Endodermal cell (in vitro differentiated cells): ENCODE data around the gene INKA1. TPM values are rescaled to one million over a fixed set of nuclear protein-coding genes. Genes with fewer than 3 reads are reported as not detected.
A peak's percentile ranks its signal among the peaks of the same experiment; 100 is the strongest.

Source experiments
- DNase-seq: peaks from one replicate; pipeline ENCODE4 v3.0.0-alpha.2; 2017
- H3K27ac ChIP-seq: 2 replicates; pipeline ENCODE4 v1.5.1; 2013; ENCODE audit warnings: mild to moderate bottlenecking, low read depth, low read length, moderate library complexity
- H3K27me3 ChIP-seq: 2 replicates; pipeline ENCODE4 v1.6.1; 2013; ENCODE audit warnings: mild to moderate bottlenecking, low read length, moderate library complexity; ENCODE audit not compliant: insufficient read depth, control insufficient read depth, poor library complexity, severe bottlenecking
- H3K36me3 ChIP-seq: 2 replicates; pipeline ENCODE4 v1.7.0; 2013; ENCODE audit warnings: mild to moderate bottlenecking, low read length, moderate library complexity; ENCODE audit not compliant: control insufficient read depth, insufficient read depth
- H3K4me1 ChIP-seq: one replicate; pipeline ENCODE4 v1.7.0; 2013; ENCODE audit warnings: low read length; ENCODE audit not compliant: control insufficient read depth, insufficient read depth
- H3K4me3 ChIP-seq: 2 replicates; pipeline ENCODE4 v1.5.1; 2013; ENCODE audit warnings: mild to moderate bottlenecking, low read length, moderate library complexity
- H3K9ac ChIP-seq: 2 replicates; pipeline ENCODE4 v1.6.1; 2013; ENCODE audit warnings: mild to moderate bottlenecking, low read length, moderate library complexity; ENCODE audit not compliant: poor library complexity, severe bottlenecking; ENCODE audit errors: extremely low read depth
- H3K9me3 ChIP-seq: 2 replicates; pipeline ENCODE4 v1.6.1; 2013; ENCODE audit warnings: mild to moderate bottlenecking, low read length, moderate library complexity; ENCODE audit not compliant: control insufficient read depth
- H3K27ac Mint-ChIP-seq: 2 replicates; pipeline ENCODE4 v1.8.0; 2020; ENCODE audit warnings: mixed read lengths
- H3K27me3 Mint-ChIP-seq: 2 replicates; pipeline ENCODE4 v1.8.0; 2021; ENCODE audit warnings: mild to moderate bottlenecking, mixed read lengths; ENCODE audit not compliant: insufficient read depth
- H3K36me3 Mint-ChIP-seq: 2 replicates; pipeline ENCODE4 v1.8.0; 2020; ENCODE audit warnings: low read depth, mixed read lengths
- H3K4me1 Mint-ChIP-seq: 2 replicates; pipeline ENCODE4 v1.8.0; 2020; ENCODE audit warnings: mixed read lengths
- H3K4me3 Mint-ChIP-seq: 2 replicates; pipeline ENCODE4 v1.8.0; 2020; ENCODE audit warnings: mild to moderate bottlenecking, moderate library complexity, mixed read lengths
- H3K9me3 Mint-ChIP-seq: 2 replicates; pipeline ENCODE4 v1.8.0; 2020; ENCODE audit warnings: mild to moderate bottlenecking, mixed read lengths
- WGBS, 2 experiments: methylation state at CpG; one replicate each; pipeline versions ENCODE4 v1.1.5 to v1.1.7; 2013; ENCODE audit warnings: missing lambda C conversion rate in 2 of 2, mixed read lengths in 1 of 2; ENCODE audit not compliant: insufficient coverage in 1 of 2, insufficient read length in 1 of 2; 5-methylcytosine and 5-hydroxymethylcytosine counted together
- total RNA-seq, 2 donors: library from RNA; stranded (reverse); fragmentation: NEBNext Ultra II Directional in 1 of 2; extraction: Animal tissue kit (Norgen Biotek cat#: 25700) in 1 of 2; gene quantifications; 2 replicates in 1 of 2; 3 replicates in 1 of 2; pipeline ENCODE4 v1.2.1, GENCODE V29; 2021
- TF ChIP-seq, protein P1 (sequence below): fragments of 200-600 bp; sonication (generic); conservative IDR thresholded peaks from 2 replicates; pipeline ENCODE4 v1.5.0; 2021; ENCODE audit warnings: antibody characterized with exemption, mild to moderate bottlenecking

INKA1 gene
- total RNA-seq, 2 donors from 2014 or later = not detected

DNA sequence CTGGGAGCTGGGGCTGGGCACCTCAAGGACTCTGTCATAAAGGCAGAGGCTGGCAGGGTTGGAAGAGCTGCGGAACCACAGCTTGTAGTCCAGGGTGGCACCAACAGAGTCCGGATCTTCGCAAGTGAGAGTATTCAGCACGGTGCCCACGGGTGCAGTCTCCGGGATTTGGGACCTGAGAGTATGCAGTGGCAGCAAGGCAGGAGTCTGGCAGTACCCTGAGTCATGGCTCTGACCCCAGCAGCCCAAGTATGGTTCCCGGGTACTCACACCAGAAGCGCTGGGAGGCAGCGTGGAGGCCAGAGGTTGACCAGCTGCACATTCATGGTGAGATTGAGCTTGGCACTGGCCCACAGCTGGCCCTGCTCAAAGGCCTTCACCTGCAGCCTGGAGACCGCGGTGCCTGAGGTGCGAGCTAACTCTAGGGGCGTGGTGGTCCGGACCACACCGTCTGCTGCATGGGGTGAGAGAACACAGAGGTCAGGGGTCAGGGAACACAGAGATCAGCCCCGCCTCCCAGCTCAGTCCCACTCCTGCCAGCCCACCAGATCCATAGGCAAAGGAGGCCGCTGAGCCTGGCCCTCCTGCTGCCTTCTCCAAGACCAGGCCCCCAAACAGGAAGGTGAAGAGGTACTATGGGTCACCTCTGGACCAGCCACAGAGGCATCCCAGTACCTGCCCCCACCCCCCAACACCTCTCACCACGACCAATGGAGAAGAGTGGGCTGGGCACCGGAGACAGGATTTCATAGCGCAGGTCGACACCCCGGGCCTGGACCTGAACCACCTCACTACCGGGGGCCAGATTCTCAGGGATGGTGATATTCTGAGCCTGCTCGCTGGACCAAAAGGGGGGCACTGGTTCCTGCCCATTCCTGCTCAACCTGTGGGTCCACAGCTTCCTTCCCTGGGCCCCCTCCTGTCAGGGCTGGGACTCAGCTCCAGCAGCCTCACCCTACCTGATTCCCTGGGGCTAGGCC, 7.8 kb upstream of the INKA1 start:
- H3K4me3 Mint-ChIP-seq = no peak overlapping the region
- H3K4me1 ChIP-seq = no peaks in the 10 kb centered on the region
- H3K9ac ChIP-seq = no peak overlapping the region
- no peaks in the 10 kb centered on the region for H3K36me3 Mint-ChIP-seq
- no peak overlapping the region for H3K27ac ChIP-seq
- no peaks in the 10 kb centered on the region for H3K9me3 ChIP-seq
- H3K4me1 Mint-ChIP-seq = no peaks in the 10 kb centered on the region
- no peaks in the 10 kb centered on the region for H3K27me3 ChIP-seq
- peak; percentile 48 for DNase-seq
- H3K4me3 ChIP-seq = no peak overlapping the region
- H3K27me3 Mint-ChIP-seq = peaks cover 17% of the 10 kb centered on the region
- TF ChIP-seq, protein P1, sequence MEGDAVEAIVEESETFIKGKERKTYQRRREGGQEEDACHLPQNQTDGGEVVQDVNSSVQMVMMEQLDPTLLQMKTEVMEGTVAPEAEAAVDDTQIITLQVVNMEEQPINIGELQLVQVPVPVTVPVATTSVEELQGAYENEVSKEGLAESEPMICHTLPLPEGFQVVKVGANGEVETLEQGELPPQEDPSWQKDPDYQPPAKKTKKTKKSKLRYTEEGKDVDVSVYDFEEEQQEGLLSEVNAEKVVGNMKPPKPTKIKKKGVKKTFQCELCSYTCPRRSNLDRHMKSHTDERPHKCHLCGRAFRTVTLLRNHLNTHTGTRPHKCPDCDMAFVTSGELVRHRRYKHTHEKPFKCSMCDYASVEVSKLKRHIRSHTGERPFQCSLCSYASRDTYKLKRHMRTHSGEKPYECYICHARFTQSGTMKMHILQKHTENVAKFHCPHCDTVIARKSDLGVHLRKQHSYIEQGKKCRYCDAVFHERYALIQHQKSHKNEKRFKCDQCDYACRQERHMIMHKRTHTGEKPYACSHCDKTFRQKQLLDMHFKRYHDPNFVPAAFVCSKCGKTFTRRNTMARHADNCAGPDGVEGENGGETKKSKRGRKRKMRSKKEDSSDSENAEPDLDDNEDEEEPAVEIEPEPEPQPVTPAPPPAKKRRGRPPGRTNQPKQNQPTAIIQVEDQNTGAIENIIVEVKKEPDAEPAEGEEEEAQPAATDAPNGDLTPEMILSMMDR = no peak
- H3K36me3 ChIP-seq = no peaks in the 10 kb centered on the region
- 92 to 98% methylated on average over 15 to 24 of the region's 24 CpGs for WGBS, 2 experiments
- H3K27ac Mint-ChIP-seq = no peak overlapping the region
- no peaks in the 10 kb centered on the region for H3K9me3 Mint-ChIP-seq

DNA sequence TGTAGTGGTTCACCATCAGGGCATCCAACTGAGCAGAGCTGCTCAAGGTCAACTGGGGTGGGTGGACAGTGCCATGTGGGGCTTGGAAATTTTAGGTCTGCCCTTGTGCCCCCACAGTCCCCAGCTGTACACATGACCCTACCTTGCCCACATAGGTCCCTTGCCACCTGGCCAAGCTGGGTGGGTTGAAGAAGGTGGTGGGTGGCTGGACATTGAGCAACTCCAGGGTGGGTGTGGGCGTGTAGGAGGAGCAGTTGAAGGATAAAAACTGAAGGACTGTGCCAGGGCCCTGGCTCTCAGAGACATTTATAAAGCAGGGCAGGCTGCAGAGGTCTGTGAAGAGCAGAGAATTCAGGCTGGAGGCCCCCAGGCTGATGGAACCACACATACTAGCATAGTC, 4.0 kb upstream of the INKA1 start:
- H3K9ac ChIP-seq = no peak overlapping the region
- Mint-ChIP-seq H3K4me1 (peaks cover 4% of the 10 kb centered on the region), H3K36me3 (no peaks in the 10 kb centered on the region), H3K27ac (no peak overlapping the region), H3K27me3 (peaks cover 48% of the 10 kb centered on the region), H3K9me3 (no peaks in the 10 kb centered on the region), H3K4me3 (no peak overlapping the region)
- DNase-seq = no peak
- H3K27ac ChIP-seq = no peak overlapping the region
- no peaks in the 10 kb centered on the region for H3K4me1 ChIP-seq
- H3K36me3 ChIP-seq = no peaks in the 10 kb centered on the region
- H3K9me3 ChIP-seq = no peaks in the 10 kb centered on the region
- peaks cover 35% of the 10 kb centered on the region for H3K27me3 ChIP-seq
- 74% methylated on average over 1 of the region's 1 CpG; no CpG with 5 or more reads in 1 of the 2 experiments for WGBS, 2 experiments
- TF ChIP-seq, protein P1 = no peak
- no peak overlapping the region for H3K4me3 ChIP-seq

DNA sequence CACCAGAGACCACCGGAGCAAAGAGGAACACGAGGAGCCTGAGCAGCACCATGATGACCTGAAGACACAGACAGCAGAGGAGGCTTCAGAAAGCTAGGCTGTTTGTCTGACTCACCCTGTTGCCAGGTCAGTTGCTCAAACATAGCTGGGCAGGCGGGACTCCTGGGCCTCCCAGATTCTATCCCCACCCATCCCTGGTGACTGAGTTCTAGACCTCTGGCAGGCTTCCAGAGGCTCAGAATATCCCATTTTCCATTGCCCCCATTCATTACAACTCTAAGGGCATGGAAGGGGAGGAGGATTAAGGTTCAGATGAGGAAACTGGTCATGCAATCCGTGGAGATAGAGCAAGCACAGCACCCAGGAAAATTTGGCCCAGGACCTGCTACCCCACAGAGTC, 3.3 kb upstream of the INKA1 start, which contains the start of gene CDHR4:
Gene CDHR4 (minus strand): TSS at position 113 of the 400 bp plus-strand sequence. CDS start 61 bp downstream, at position 52.
- Histone ChIP-seq H3K4me3 (no peak within 1 kb of the TSS), H3K27ac (no peak within 1 kb of the TSS), H3K9ac (no peak within 1 kb of the TSS), H3K36me3 (no peaks in the 10 kb centered on the region), H3K27me3 (peaks cover 41% of the 10 kb centered on the region), H3K4me1 (no peaks in the 10 kb centered on the region), H3K9me3 (no peaks in the 10 kb centered on the region)
- no peak within 1 kb of the TSS for H3K27ac Mint-ChIP-seq
- WGBS, 2 experiments = 81 to 87% methylated on average over 3 to 4 of the region's 4 CpGs
- DNase-seq = no peak
- no peak within 1 kb of the TSS for H3K4me3 Mint-ChIP-seq
- H3K36me3 Mint-ChIP-seq = no peaks in the 10 kb centered on the region
- TF ChIP-seq, protein P1 = no peak
- H3K27me3 Mint-ChIP-seq = peaks cover 55% of the 10 kb centered on the region
- peaks cover 4% of the 10 kb centered on the region for H3K4me1 Mint-ChIP-seq
- no peaks in the 10 kb centered on the region for H3K9me3 Mint-ChIP-seq
